GM18873 (cell line): ENCODE results near the gene PARK7.

ENCODE experiments used
- ATAC-seq: cut with Tn5 transposase; IDR thresholded peaks from one replicate; pipeline ENCODE4 v1.9.1; 2021; ENCODE audit warnings: mild to moderate bottlenecking, moderate library complexity, moderate number of reproducible peaks; ENCODE audit not compliant: unreplicated experiment, low FRiP score

Gene PARK7

DNA sequence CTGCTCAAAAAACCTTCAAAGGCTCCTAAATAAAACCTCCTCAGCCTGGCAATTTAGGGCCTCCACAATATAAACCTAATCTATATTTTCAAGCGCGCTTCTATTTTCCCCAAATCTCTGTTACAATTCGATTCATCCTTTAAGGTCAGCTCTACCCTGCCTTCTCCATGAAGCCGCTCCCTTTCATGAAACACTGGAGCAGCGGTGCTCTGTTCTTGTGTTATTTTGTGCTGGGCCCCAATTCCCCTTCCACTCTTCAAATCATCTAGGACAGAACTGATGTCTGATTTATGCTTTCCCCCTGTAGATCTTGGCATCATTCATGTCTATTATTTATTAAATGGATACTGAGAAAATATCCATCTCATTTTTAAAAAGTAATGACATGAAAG lies 57.7 kb downstream of the PARK7 start:
- ATAC-seq = no peak

DNA sequence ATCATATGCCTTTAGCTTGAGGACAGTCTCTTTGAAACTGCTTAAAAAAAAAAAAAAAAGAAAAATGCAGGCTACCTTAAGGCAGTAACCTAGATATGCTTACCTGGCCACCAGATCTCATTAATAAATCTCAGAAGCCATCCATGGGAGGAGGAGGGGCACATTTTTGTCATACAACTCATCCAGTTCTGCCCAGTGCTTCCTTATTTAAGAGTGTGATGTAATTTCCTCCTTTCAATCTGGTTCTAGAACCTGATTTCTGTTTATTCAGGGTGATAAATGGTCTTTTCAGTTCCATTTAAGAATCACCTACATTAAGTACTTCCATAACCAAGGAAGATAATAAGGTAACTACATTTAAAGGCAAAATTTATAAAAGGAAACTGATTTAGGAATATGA lies 58.5 kb downstream of the PARK7 start:
- ATAC-seq = no peak

DNA sequence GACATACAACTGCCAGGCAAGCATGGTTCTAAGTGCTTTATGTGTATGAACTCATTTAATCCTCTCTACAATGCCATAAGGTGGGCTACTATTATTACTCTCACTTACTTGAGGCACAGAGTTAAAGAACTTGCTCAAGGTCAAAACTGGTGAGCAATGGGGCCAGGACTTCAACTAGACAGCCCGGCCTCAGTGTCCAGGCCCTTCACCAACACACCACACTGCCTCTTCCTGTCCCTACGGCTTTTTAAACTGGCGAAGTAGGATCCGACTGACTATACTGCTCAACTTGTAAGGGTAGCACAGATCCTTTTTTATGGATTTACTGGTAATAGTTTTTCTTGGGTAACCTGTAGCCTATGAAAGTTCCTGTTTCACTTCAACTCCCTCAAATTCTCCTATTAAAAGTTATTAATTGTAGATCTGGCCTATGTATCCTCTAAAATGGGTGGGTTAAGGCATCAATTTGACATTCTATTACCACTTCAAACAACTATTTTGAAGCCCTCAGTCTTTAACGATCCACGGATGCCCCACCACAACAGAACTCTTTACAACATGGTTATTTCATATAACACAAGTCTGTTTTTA lies 60.3 kb downstream of the PARK7 start:
- ATAC-seq = no peak

DNA sequence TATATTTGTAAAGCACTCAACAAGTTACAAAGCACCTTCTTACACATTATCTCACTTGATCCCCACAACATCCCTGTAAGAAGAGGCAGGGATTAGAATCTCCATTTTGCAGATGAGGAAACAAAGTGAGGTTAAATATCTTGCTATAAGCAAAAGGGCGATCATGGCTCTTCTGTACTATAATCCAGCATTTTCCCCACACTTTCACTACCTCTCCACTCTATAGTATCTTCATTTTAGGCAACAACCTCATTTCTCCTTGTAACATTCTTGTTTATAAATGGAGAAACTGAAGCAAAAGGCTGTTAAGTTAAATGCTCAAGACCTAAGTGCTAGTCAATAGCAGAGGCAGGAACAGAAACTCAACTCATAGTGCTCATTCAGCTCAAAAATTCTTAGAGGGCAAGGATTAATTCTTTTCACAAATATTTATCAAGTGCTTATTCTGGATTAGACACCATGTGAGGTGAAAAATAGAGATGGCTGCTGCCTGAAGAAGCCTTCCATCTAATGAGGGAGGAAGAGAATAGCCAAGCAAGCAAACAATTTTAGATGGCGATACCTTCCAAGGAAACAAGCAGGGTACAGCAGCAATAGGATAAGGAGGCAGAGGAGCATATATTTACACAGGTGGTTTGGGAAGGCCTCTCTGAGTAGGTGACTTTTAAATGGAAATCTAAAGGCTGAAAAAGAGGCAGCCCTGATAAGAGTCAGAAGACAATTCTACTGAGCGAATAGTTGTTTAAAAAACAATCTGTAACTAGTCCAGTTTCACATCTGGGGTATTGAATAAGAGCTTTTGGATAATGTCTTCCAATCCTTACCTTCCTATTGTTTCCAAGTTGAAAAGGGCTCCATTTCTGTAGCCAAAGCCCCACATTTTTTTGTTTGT lies 61.1 kb downstream of the PARK7 start:
- no peak for ATAC-seq

DNA sequence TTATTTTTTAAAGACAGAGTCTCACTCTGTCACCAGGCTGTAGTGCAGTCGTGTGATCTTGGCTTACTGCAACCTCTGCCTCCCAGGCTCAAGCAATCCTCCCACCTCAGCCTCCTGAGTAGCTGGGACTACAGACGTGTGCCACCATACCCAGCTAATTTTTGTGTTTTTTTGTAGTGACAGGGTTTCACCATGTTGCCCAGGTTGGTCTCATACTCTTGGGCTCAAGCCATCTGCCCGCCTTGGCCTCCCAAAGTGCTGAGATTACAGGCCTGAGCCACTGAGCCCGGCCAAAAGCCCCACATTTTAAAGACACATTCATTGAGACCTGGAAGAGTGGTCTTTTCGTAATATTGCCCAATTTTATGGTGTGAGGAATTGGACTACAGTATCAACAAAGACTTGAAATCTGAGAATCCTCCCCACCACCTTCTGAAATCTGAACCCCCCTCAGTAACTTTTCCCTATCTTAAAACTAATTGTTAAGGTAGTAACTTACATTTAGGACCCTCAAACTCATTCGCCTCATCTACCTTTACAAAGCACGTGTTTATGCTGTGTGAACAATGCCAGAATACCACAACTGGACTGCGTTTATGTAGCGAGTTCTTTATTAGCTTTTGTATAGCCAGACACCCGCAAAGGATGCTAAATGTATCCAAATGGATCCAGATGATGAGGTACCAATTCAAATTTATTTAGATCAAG lies 61.9 kb downstream of the PARK7 start:
- no peak for ATAC-seq

DNA sequence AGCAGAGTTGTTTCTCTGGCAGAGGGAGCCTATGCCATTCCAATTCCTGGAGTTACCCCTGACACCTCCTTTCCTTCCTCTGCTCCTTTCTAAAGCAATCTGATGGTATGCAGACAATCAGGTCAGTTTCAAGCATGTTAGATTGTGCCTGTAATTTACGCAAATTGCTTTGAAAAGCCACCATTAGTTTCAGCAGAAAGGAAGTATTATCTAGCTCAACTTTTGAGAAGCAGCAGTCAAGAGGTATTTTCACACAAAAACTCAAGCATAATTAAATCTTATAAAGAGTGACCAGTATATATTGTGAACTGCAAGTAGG lies 62.4 kb downstream of the PARK7 start:
- ATAC-seq = no peak

DNA sequence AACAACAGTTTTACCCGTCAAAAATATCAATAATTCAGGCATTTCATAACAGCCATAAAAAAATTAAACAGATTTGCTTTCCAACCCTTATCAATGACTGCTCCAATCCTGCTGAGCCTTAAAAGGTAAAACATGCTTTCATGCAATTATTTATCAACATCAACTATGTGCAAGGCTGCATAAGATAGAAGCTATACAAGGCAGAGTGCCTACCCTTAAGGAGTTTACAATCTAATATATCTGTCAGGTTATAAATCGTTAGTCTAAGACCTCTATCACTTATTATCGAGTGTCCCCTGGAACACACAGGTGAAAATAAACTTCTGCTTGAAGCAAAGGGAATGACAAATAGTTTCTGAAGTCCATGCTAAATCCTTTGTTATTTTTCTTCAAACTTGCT lies 62.8 kb downstream of the PARK7 start:
- no peak for ATAC-seq

DNA sequence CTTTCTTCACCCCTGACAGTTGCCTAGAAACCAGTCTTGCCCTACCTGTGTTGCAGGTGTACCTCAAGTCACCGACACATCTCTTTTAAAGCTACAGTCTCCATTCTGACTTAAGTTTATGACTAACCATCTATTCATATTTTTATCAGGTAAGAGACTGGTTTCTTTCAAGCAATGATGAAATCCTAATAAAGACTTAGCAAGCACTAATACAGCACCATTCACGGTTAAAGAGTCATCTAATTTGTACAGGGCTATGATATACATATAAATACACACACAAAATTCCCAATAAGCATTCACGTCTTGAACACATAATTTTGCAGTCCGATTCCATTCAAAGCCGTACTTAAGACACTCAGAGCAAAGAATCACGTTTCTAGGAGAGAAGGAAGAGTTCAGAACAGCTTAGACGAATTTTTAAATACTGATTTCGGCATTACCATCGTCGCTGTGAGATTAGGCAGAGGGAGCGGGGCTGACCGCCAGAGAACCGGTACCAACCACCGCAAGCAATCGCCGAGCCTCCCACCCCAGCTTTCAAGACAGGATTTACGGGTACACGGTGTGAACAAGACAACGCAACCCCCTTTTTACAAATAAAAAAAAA lies 63.7 kb downstream of the PARK7 start:
- ATAC-seq = no peak

DNA sequence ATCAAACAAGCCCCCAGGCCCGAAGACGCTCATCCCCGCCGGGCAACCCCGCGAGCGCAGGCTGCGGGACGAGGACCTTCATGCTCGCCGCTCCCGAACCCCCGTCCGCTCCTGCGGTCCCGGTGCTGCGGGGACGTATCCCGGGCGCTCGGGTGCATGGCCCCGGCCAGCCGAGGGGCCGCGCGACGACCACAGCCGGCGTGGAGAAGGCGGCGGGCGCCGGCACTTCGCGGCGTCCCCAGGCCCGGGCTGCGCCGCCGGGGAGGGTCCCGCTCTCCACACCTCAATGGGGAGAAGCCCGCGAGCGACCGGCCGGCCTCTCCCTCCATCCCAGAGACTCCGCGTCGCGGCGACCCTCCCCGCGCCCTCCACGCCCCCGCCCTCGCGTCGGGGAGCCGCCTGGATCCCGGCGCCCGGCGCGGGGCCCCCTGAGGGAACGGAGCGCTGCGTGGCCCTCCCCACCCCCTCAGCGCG lies 64.2 kb downstream of the PARK7 start:
- ATAC-seq = no peak

DNA sequence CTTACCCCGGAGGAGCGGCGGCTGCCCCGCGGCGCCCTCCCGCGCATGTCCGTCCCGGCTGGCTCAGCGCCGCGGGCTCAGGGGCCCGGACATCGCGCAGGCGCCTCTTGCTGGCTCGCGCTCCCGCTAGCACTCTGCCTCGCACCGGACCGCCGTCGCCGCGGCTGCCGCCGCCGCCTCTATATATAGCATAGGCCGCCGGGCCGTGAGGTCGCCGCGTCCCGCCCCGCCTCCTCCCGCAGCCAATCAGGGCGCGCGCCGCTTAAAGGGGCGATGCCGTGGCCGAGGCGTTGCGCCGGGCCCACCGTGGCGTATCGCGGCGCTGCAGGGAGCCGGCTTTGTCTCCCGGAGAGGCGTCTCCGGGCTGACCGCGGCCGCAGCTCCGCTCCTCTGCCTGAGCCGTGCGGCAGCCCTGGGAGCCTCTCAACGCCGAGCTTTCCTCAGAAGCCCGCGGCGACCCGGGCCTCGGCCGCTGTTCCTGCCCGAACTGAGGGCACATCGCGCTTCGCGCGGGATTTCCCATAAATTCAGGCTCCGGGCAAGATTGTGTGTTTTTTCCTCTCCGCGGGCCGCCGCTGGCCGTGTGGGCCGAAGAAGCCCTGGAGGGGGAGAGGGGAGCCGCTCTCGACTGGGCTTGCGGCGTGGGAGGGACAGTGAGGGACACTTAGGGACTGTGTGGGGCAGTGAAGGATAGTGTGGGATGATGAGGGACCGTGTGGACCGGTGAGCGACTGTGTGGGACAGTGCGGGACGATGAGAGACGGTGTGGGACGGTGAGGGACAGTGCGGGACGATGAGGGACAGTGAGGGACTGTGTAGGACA lies 64.9 kb downstream of the PARK7 start, which contains the start of gene ERRFI1:
TSS of gene ERRFI1 (minus strand) at position 157 of the 823 bp plus-strand sequence. CDS start 10,690 bp downstream, outside the sequence.
- ATAC-seq = no peak

DNA sequence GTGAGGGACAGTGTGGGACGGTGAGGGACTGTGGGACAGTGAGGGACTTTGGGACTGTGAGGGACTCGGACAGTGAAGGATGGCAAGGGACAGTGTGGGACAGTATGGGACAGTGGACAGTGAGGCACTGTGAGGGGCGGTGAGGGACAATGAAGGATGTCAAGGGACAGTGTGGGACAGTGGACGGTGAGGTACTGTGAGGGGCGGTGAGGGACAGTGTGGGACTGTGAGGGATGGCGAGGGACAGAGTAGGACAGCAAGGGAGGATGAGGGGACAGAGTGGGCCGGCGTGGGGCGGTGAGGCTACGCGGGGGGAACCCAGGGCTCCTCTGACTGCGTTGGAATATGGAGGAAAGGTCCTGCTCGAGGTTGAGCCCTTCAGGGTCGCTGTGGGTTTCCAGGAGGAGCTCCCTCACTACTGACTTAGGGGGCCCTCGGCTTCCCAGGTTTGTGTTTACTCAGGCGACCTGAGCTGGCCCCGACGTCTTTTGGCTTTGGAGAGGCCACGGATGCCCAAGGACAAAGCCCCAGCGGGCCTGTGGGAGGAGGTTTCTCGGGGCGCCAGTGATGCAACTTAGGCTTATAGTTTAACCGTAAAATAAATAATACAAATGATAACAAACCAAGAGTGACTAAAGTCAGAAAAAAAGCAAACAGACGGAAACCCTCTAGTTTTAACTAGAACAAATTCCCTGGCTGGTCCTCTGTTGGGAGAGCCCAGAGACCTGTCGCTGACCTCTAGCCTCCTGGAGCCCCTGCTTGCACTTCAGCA lies 65.7 kb downstream of the PARK7 start:
- ATAC-seq = no peak

DNA sequence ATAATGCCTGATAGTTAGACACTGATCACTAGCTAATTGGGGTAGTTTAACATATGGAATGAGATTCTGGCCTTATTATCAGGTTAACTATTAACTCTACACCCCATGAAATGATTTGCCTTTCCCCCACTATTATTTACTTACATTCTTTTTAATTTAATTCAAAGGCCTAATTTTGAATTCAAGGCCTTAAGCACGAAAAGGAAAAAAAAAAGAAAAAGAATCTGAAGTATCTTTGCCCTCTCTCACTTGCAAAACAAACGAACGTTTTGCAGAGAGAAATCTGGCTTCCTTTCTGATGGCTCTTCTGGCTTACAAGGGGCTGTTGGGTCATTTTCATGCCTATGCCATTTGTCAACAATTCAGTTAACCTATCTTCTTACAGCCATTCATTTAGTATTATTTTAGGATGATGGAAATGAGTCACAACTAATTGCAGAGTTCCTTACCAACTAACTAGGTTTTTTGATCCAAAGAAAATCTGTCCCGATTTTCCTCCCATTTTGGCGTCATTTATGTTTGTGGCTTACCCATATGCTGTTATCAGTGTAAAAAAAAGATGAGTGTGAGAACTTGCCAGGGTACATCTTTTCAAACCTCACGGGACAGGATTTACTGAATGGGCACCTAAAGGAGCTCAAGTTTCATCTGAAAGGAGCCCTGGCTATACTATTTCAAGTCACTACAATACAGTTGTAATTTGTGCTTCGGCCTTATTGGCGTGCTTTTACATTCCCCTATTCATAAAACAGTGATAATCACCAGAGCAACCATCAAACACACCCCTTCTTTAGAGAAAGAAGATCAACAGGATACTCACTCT lies 66.4 kb downstream of the PARK7 start:
- no peak for ATAC-seq

DNA sequence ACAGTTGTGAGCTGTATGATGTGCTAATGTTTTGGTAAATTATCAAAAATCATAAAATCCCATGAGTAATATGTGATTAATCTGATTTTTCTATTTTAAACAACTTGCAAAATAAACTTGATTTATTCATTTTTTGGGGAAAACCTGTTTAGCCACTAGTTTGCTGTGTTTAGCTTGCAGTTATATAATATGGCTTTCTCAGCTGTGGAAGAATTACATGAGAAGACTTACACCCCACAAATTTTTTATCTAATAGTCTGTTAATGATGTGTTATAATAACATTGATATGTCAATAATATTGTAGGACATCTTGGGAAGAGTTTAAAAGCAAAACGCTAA lies 67.0 kb downstream of the PARK7 start:
- no peak for ATAC-seq

DNA sequence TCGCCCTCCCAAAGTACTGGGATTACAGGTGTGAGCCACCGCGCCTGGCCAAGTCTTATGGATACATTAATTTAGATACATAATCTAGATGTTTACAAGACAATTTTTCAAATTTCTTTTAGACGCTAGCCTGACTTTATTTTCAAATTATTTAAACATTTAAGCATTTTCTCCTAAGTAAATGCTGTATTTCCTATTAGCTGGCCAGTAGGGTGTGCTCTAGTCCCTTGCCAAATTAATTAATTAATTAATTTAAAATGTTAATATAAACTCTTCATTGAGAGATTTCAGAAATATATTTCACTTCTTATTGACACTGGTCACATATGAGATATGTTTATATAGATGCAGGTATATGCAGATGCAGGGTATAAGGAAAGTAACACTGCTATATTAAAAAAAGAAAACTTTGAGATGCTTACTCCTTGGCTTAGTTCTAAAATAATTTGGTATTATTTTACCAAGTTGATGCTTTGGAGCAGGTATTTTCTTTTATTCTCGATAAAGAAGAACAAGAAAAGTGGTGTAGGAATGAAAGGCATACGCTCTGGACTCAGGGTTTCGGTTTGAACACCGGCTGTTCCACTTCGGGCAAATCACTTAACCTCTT lies 69.8 kb downstream of the PARK7 start:
- ATAC-seq = no peak

DNA sequence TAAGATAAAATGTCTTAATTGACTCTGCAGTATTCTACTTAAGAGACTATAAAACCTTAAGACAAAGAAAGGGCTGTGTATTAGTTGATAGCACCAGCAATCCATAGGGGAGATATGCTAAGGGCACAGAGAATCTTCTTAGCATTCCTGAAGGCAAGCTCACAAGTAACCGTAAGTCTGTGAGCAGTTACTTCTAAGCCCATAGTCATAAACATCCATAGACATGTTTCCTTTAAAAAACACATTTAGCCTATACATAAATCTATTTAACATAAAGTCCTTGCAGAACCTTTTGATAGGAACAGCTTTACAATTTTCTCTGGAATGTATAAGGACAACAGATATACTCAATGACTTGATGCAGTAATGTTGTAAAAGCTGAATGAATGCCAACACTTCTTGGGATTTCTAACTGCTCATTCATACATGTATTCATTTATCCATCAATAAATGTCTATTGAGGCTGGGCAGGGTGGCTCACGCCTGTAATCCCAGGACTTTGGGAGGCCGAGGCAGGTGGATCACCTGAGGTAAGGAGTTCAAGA lies 70.9 kb downstream of the PARK7 start:
- no peak for ATAC-seq

DNA sequence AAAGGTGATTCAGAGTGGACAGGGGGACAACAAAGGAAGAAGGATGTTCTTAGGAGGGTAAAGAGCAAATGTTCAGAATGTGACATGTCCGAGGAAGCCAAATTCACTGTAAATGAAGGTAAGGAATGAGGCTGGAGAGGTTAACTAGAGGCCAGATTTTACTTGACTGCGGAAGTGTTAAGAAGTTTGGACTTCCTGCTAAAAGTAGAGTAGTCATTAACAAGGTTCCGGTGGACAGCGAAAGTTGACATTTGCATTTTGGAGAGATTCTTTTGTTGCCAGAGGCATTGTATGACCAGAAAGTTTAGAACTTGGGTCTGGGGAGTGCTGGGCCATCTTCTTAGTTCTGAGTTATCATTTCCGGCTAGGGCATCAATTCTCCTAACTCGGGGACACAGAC lies 71.8 kb downstream of the PARK7 start:
- ATAC-seq = no peak
